BLaER1 treated with 17β-estradiol and CSF1 and Interleukin-3, amounts not matched to agents 10 nM and 100 nM (cell line): ENCODE data around the gene NUP98.
A peak's percentile ranks its signal among the peaks of the same experiment; 100 is the strongest.

ENCODE experiments used
- H3K27ac ChIP-seq, 11 experiments: shearing (Covaris generic); formaldehyde crosslinking; 2 replicates each; pipeline ENCODE4 v1.8.1; 2022
- H3K27me3 ChIP-seq, 11 experiments: shearing (Covaris generic); formaldehyde crosslinking; 2 replicates each; pipeline ENCODE4 v1.8.1; 2022
- H3K36me3 ChIP-seq, 11 experiments: shearing (Covaris generic); formaldehyde crosslinking; 2 replicates each; pipeline ENCODE4 v1.8.1; 2022
- H3K4me1 ChIP-seq, 10 experiments: shearing (Covaris generic); formaldehyde crosslinking; 2 replicates each; pipeline ENCODE4 v1.8.1; 2022
- H3K4me2 ChIP-seq, 11 experiments: shearing (Covaris generic); formaldehyde crosslinking; 2 replicates each; pipeline ENCODE4 v1.8.1; 2022
- H3K4me3 ChIP-seq, 10 experiments: shearing (Covaris generic); formaldehyde crosslinking; 2 replicates each; pipeline ENCODE4 v1.8.1; 2022
- H3K9ac ChIP-seq, 11 experiments: shearing (Covaris generic); formaldehyde crosslinking; 2 replicates each; pipeline ENCODE4 v1.8.1; 2022
- H3K9me3 ChIP-seq, 11 experiments: shearing (Covaris generic); formaldehyde crosslinking; replicated peaks in 1 of 11; 2 replicates each; pipeline ENCODE4 v1.8.1; 2022
- H4K20me1 ChIP-seq, 11 experiments: shearing (Covaris generic); formaldehyde crosslinking; 2 replicates each; pipeline ENCODE4 v1.8.1; 2022
- Cebpa-rat ChIP-seq, 11 experiments: shearing (Covaris generic); IDR thresholded peaks; 2 replicates each; pipeline ENCODE4 v1.8.1; 2022

Gene NUP98

DNA sequence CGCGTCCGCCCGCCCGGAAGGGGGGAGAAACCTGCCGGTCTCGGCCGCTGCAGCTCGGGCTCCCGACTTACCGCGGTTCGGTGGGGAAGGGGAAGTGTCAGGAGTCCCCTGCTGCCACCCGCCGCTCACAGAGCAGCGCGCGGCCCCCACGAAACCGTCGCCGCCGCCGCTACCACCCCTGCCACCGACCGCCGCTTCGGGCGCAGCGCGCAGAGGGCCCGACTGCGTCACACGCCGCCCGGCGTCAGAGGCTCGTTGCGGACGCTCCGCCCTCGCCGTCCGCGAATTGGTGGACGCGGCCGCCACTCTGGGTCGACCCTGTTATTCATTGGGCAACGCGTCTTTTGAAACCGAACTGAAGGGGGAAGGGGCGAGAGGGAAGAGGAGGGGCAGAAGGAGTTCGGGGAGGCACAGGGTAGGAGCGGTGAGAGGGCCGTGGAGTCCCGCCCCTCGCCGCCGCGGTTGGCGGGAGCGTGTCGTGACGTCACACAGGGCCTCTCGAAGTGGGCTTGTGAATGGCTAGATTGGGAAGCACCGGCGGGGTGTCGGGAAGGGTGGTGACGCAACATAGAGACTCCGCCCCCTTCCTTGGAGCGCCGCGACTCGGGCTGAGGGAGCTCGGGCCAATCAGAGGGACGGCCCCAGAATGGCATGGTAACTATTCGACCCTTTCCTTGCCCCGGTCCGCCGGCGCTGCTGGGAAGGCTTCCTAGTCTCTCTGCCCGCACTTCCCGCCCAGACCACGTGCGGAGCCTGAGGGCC is at the start of gene NUP98:
Gene NUP98, minus strand, starts transcription at position 226 of the 762 bp plus-strand sequence. CDS start 15,437 bp downstream, outside the sequence.
- no peaks in the 10 kb centered on the region for H3K9me3 ChIP-seq
- peaks cover 26 to 38% (median 31%) of the 10 kb centered on the region in 10 experiments for H3K4me1 ChIP-seq
- H4K20me1 ChIP-seq: peaks cover 42 to 47% (median 46%) of the 10 kb centered on the region in 11 experiments
- H3K4me3 ChIP-seq: peak within 1 kb of the TSS; percentile 74 to 100 (median 91)
- peak within 1 kb of the TSS; percentile 92 to 97 (median 96) for H3K27ac ChIP-seq
- TF ChIP-seq Cebpa-rat (IDR thresholded peaks at IDR 0.05): peak in 10 of 11 experiments; percentile 36 to 95 (median 86); a peak in 18 of 22 replicates
- peak within 1 kb of the TSS; percentile 88 to 99 (median 95) for H3K4me2 ChIP-seq
- H3K27me3 ChIP-seq: no peaks in the 10 kb centered on the region
- peak within 1 kb of the TSS; percentile 92 to 100 (median 96) for H3K9ac ChIP-seq
- H3K36me3 ChIP-seq: peaks cover 27 to 34% (median 32%) of the 10 kb centered on the region in 11 experiments

DNA sequence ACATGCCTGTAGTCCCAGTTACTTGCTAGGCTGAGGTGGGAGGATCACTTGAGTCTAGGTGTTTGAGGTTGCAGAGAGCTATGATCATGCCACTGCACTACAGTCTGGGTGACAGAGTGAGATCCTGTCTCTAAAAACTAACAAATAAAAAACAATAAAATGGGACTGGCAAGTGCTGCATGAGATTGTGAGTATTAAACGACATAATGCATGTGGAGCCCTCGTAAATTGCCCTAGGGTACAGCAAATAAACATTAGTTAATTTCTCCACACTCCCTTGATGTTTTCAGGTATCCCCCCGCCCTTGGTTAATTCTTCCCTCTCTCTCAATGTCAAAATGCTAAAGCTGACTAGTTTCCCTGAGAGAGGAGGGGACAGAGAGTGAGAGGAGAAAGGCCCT is 48.3 kb upstream of the NUP98 start:
- no peaks in the 10 kb centered on the region for H3K9me3 ChIP-seq
- no peak overlapping the region for H3K4me3 ChIP-seq
- H3K27ac ChIP-seq: no peak overlapping the region
- H3K9ac ChIP-seq: peak overlapping the region in 1 of 11 experiments; percentile 44; a peak in 1 of 22 replicates
- H3K4me2 ChIP-seq: peak overlapping the region in 2 of 11 experiments; percentile 52 to 62; a peak in 5 of 22 replicates
- no peaks in the 10 kb centered on the region for H3K27me3 ChIP-seq
- H3K4me1 ChIP-seq: peaks cover 11 to 37% (median 13%) of the 10 kb centered on the region in 10 experiments
- TF ChIP-seq Cebpa-rat (IDR thresholded peaks at IDR 0.05): no peak
- no peaks in the 10 kb centered on the region for H3K36me3 ChIP-seq
- H4K20me1 ChIP-seq: no peaks in the 10 kb centered on the region

GRCh38 chr11:3845246-3845645 is 47.9 kb upstream of the NUP98 start:
- Histone ChIP-seq H3K4me3 (no peak overlapping the region), H3K4me1 (peaks cover 11 to 37% (median 13%) of the 10 kb centered on the region in 10 experiments), H4K20me1 (peaks cover 0 to 4% (median 0%) of the 10 kb centered on the region in 11 experiments; a peak in 7 of 22 replicates), H3K9ac (peak overlapping the region in 1 of 11 experiments; percentile 44; a peak in 2 of 22 replicates), H3K27ac (no peak overlapping the region), H3K36me3 (no peaks in the 10 kb centered on the region), H3K4me2 (peak overlapping the region in 2 of 11 experiments; percentile 52 to 62; a peak in 5 of 22 replicates), H3K27me3 (no peaks in the 10 kb centered on the region), H3K9me3 (no peaks in the 10 kb centered on the region)
- TF ChIP-seq Cebpa-rat (IDR thresholded peaks at IDR 0.05): no peak

DNA sequence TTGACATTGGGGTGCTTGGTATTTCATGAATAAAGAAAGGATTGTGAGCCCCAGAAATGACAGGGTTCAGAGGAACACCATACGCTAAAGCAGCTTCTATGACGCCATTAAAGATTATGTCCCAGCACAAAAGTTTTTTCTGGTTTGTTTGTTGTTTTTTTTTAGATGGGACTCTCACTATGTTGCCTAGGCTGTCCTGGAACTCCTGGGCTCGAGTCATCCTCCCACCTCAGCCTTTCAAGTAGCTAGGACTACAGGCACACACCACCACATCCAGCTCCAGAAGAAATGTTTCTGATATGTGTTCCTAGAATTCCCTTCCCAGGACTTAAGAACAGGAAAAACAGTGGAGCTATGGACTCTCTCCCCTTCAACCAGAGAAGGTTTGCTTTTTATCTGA is 46.0 kb upstream of the NUP98 start:
- peaks cover 20 to 45% (median 30%) of the 10 kb centered on the region in 10 experiments for H3K4me1 ChIP-seq
- peaks cover 7 to 23% (median 18%) of the 10 kb centered on the region in 11 experiments; a peak in 15 of 22 replicates for H4K20me1 ChIP-seq
- TF ChIP-seq Cebpa-rat (IDR thresholded peaks at IDR 0.05): no peak
- H3K36me3 ChIP-seq: peaks cover 0 to 11% (median 0%) of the 10 kb centered on the region in 11 experiments; a peak in 6 of 22 replicates
- peak overlapping the region in 2 of 11 experiments; percentile 24 to 83; a peak in 3 of 22 replicates for H3K4me2 ChIP-seq
- H3K9me3 ChIP-seq: no peaks in the 10 kb centered on the region
- no peak overlapping the region for H3K27ac ChIP-seq
- no peak overlapping the region for H3K4me3 ChIP-seq
- H3K27me3 ChIP-seq: no peaks in the 10 kb centered on the region
- H3K9ac ChIP-seq: no peak overlapping the region

GRCh38 chr11:3841426-3842350 is 44.3 kb upstream of the NUP98 start:
- peak overlapping the region; percentile 89 to 96 (median 93) for H3K27ac ChIP-seq
- peaks cover 36 to 60% (median 46%) of the 10 kb centered on the region in 10 experiments for H3K4me1 ChIP-seq
- no peaks in the 10 kb centered on the region for H3K9me3 ChIP-seq
- peaks cover 7 to 39% (median 31%) of the 10 kb centered on the region in 11 experiments; a peak in 15 of 22 replicates for H4K20me1 ChIP-seq
- peak overlapping the region; percentile 37 to 99 (median 84) for H3K4me3 ChIP-seq
- peak overlapping the region; percentile 63 to 83 (median 72) for H3K4me2 ChIP-seq
- TF ChIP-seq Cebpa-rat (IDR thresholded peaks at IDR 0.05): no peak
- H3K9ac ChIP-seq: peak overlapping the region; percentile 87 to 99 (median 95)
- H3K27me3 ChIP-seq: no peaks in the 10 kb centered on the region
- peaks cover 0 to 14% (median 0%) of the 10 kb centered on the region in 11 experiments; a peak in 7 of 22 replicates for H3K36me3 ChIP-seq

DNA sequence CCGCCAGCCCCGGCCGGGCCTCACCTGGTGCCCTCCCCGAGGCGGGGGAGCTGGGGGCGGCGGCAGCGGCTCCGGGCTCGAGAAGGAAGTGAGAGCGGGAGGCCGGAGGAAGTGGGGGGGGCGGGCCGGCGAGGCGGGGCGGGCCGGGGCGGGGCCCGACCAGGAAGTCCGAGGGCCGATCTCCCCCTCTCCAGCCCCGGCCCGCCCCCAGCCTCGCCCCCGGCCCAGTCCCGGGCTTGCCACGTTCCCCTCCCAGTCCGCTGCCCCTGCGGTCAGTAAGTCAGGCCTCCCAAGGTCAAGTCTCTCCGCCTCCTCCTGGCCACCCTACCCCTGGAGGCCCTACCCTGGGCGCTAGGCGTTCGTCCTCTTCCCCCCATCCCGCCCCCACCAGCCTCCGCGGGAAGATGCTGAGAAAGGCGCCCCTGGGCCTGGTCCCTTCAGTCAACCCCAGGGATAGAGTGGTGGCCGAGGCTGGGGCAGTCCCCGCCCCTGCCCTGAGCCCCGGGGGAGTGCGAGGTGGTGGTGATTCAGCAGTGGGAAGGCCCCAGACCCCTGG is 43.6 kb upstream of the NUP98 start, which contains the start of gene RHOG:
Gene RHOG, minus strand, starts transcription at position 90 of the 556 bp plus-strand sequence. CDS start 12,821 bp downstream, outside the sequence.
- H3K4me3 ChIP-seq: peak within 1 kb of the TSS; percentile 83 to 99 (median 91)
- peak within 1 kb of the TSS; percentile 92 to 100 (median 96) for H3K4me2 ChIP-seq
- peaks cover 44 to 64% (median 53%) of the 10 kb centered on the region in 10 experiments for H3K4me1 ChIP-seq
- H4K20me1 ChIP-seq: peaks cover 10 to 47% (median 37%) of the 10 kb centered on the region in 11 experiments; a peak in 16 of 22 replicates
- peak within 1 kb of the TSS; percentile 89 to 96 (median 94) for H3K27ac ChIP-seq
- H3K9me3 ChIP-seq: no peaks in the 10 kb centered on the region
- H3K9ac ChIP-seq: peak within 1 kb of the TSS; percentile 88 to 99 (median 96)
- no peaks in the 10 kb centered on the region for H3K27me3 ChIP-seq
- no peak for TF ChIP-seq Cebpa-rat (IDR thresholded peaks at IDR 0.05)
- peaks cover 0 to 19% (median 2%) of the 10 kb centered on the region in 11 experiments; a peak in 10 of 22 replicates for H3K36me3 ChIP-seq

- Histone ChIP-seq H3K9me3 (no peaks in the 10 kb centered on the region), H3K4me3 (peak overlapping the region; percentile 83 to 99 (median 91)), H3K36me3 (peaks cover 0 to 25% (median 3%) of the 10 kb centered on the region in 11 experiments; a peak in 11 of 22 replicates), H4K20me1 (peaks cover 10 to 54% (median 43%) of the 10 kb centered on the region in 11 experiments; a peak in 17 of 22 replicates), H3K4me1 (peaks cover 51 to 64% (median 60%) of the 10 kb centered on the region in 10 experiments), H3K4me2 (peak overlapping the region; percentile 92 to 100 (median 96)), H3K27me3 (no peaks in the 10 kb centered on the region), H3K27ac (peak overlapping the region; percentile 89 to 96 (median 94)), H3K9ac (peak overlapping the region; percentile 88 to 99 (median 96))
- no peak for TF ChIP-seq Cebpa-rat (IDR thresholded peaks at IDR 0.05)
Observed at GRCh38 chr11:3840004-3840869, 42.9 kb upstream of the NUP98 start.
